HG03045 (cell line): ENCODE measurements around the gene JAZF1.

ENCODE experiments used
- ATAC-seq: cut with Tn5 transposase; IDR thresholded peaks from one replicate; pipeline ENCODE4 v1.9.1; 2021; ENCODE audit warnings: mild to moderate bottlenecking, moderate library complexity; ENCODE audit not compliant: unreplicated experiment

JAZF1 gene

GRCh38 chr7:27921081-27921836, 259.3 kb downstream of the JAZF1 start:
- no peak for ATAC-seq

GRCh38 chr7:27920281-27920946, 260.2 kb downstream of the JAZF1 start:
- ATAC-seq, result no peak

GRCh38 chr7:27918503-27918902, 262.1 kb downstream of the JAZF1 start:
- ATAC-seq, result no peak

GRCh38 chr7:27917774-27918314, 262.8 kb downstream of the JAZF1 start:
- ATAC-seq, result no peak

- no peak for ATAC-seq
Measured at GRCh38 chr7:27917119-27917518, 263.5 kb downstream of the JAZF1 start.

GRCh38 chr7:27916372-27916771, 264.2 kb downstream of the JAZF1 start:
- ATAC-seq, result no peak

GRCh38 chr7:27914409-27914808, 266.2 kb downstream of the JAZF1 start:
- ATAC-seq, result no peak

- ATAC-seq, result no peak
Measured at GRCh38 chr7:27912751-27913150, 267.8 kb downstream of the JAZF1 start.

GRCh38 chr7:27911920-27912319, 268.7 kb downstream of the JAZF1 start:
- ATAC-seq, result no peak

GRCh38 chr7:27910326-27910725, 270.3 kb downstream of the JAZF1 start:
- ATAC-seq, result no peak

- no peak for ATAC-seq
Measured at GRCh38 chr7:27908534-27909165, 271.9 kb downstream of the JAZF1 start.

GRCh38 chr7:27906385-27907091, 274.1 kb downstream of the JAZF1 start:
- no peak for ATAC-seq

GRCh38 chr7:27905951-27906350, 274.6 kb downstream of the JAZF1 start:
- no peak for ATAC-seq

GRCh38 chr7:27901028-27901760, 279.4 kb downstream of the JAZF1 start:
- peak; percentile 79 for ATAC-seq

GRCh38 chr7:27900006-27900405, 280.6 kb downstream of the JAZF1 start:
- no peak for ATAC-seq

- no peak for ATAC-seq
Measured at GRCh38 chr7:27899601-27900000, 281.0 kb downstream of the JAZF1 start.

GRCh38 chr7:27897441-27897847, 283.2 kb downstream of the JAZF1 start:
- ATAC-seq, result no peak

- no peak for ATAC-seq
Measured at GRCh38 chr7:27897001-27897400, 283.6 kb downstream of the JAZF1 start.

GRCh38 chr7:27895551-27895950, 285.0 kb downstream of the JAZF1 start:
- no peak for ATAC-seq

- ATAC-seq, result peak; percentile 97
Measured at GRCh38 chr7:27890205-27890849, 290.3 kb downstream of the JAZF1 start.
